GM18526 (cell line): ENCODE results near the gene MGP.

Experiments used
- POLR2A ChIP-seq: IDR thresholded peaks from 3 replicates; pipeline ENCODE4 v1.6.1; 2011; ENCODE audit not compliant: insufficient read length; ENCODE audit errors: extremely low read depth

MGP gene

DNA sequence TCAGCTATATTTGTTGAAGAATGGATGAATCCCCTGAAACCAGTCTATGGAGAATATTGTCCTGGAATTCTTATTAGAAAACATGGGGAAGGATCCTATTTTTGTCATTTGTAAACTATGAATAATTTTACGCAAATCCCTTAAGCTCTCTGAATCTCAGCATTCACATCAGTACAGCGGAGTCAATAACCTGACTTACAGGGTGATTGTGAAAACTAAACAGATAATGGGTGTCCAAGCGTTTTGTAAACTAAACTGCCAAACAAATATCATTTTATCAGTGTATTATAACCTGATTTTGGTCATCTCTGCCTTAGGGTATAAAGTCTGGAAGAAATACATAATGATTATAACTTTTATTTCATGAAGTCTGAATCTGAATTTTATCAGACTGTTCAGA lies 52.3 kb downstream of the MGP start:
- no peak for TF ChIP-seq POLR2A
